Ascending aorta (tissue), 2 donors: Measurements from ENCODE around the gene EIF4E1B. TPM values are rescaled to one million over a fixed set of nuclear protein-coding genes. Genes with fewer than 3 reads are reported as not detected.

Experiments used
- DNase-seq, 2 donors: peaks; one replicate each; pipeline ENCODE4 v3.0.0-alpha.2; 2019; ENCODE audit warnings: low spot score in 2 of 2
- H3K27ac ChIP-seq, 2 donors: fragments of 200-600 bp; sonication (generic); one replicate each; pipeline ENCODE4 v1.5.1; 2016 to 2017; ENCODE audit warnings: mild to moderate bottlenecking in 1 of 2
- H3K27me3 ChIP-seq: fragments of 200-600 bp; sonication (generic); one replicate; pipeline ENCODE4 v1.5.1; 2017
- H3K36me3 ChIP-seq, 2 donors: fragments of 200-600 bp; sonication (generic); one replicate each; pipeline ENCODE4 v1.5.1; 2016
- H3K4me1 ChIP-seq, 2 donors: fragments of 200-600 bp; sonication (generic); one replicate each; pipeline ENCODE4 v1.5.1; 2016 to 2017; ENCODE audit warnings: mild to moderate bottlenecking in 1 of 2
- H3K4me3 ChIP-seq, 2 donors: fragments of 200-600 bp; sonication (generic); one replicate each; pipeline ENCODE4 v1.5.1; 2016 to 2017; ENCODE audit warnings: mild to moderate bottlenecking in 1 of 2
- H3K9me3 ChIP-seq, 2 donors: fragments of 200-600 bp; sonication (generic); one replicate each; pipeline ENCODE4 v1.5.1; 2016
- intact Hi-C: fragments of 100-400 bp; cut with DNase I; formaldehyde crosslinking; loops from one replicate; pipeline ENCODE4 v1.15.1; 2023
- total RNA-seq: library from RNA; depleted of rRNA; stranded (reverse); fragments of >200 nt; gene quantifications from one replicate; pipeline ENCODE4 v1.1.0, GENCODE V29; 2016
- TF ChIP-seq, protein P1 (sequence below), 3 experiments: fragments of 200-600 bp in 2 of 3; fragments of 450-650 bp in 1 of 3; sonication (generic) in 2 of 3; IDR thresholded peaks; one replicate each; pipeline ENCODE4 v1.5.1; 2016 to 2019; ENCODE audit warnings: antibody characterized with exemption in 3 of 3, mild to moderate bottlenecking in 1 of 3, moderate library complexity in 1 of 3

The EIF4E1B gene
- total RNA-seq, 1 donor from 2014 or later = not detected

DNA sequence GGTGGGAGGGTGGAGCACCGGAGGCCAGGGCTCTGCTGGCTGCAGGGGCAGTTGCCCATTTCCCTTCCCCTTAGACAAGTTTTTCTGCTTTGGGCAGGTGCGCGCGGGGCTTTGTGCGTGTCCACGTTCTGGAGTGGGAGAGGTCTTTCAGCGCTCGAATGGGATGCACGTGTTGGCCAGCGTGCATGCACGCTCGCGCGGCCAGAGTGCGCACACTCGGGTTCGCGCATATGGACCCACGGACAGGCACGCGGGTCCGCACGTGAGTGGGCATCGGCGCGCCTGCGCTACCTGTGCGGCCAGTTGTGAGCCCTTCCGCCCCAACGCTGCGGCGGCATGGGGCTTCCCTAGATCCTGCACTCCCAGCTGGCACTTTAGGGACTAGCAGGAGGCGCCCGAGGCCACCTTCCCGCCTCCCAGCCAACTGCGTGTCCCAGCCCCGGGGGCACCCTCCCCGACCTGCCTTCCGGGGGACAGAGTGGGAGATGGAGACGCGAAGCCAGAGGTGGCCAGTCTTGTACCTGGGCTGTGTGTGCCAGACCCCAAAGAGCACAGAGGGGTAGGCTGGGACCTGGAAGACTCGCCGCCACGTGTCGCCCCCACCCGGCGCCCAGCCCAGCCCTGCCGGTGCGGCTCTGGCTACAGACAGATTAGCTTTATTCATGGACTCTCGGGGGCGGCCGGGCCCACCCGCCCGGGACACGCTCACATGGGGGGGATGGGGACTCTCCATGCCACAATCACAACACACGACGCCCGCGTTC is 10.7 kb upstream of the EIF4E1B start:
- Histone ChIP-seq H3K27ac (no peak overlapping the region), H3K4me3 (no peak overlapping the region), H3K27me3 (peaks cover 24% of the 10 kb centered on the region), H3K36me3 (no peaks in the 10 kb centered on the region), H3K4me1 (peaks cover 0 to 5% of the 10 kb centered on the region in 2 donors), H3K9me3 (no peaks in the 10 kb centered on the region)
- intact Hi-C loops = no loop called here
- DNase-seq = no peak
- TF ChIP-seq, protein P1, sequence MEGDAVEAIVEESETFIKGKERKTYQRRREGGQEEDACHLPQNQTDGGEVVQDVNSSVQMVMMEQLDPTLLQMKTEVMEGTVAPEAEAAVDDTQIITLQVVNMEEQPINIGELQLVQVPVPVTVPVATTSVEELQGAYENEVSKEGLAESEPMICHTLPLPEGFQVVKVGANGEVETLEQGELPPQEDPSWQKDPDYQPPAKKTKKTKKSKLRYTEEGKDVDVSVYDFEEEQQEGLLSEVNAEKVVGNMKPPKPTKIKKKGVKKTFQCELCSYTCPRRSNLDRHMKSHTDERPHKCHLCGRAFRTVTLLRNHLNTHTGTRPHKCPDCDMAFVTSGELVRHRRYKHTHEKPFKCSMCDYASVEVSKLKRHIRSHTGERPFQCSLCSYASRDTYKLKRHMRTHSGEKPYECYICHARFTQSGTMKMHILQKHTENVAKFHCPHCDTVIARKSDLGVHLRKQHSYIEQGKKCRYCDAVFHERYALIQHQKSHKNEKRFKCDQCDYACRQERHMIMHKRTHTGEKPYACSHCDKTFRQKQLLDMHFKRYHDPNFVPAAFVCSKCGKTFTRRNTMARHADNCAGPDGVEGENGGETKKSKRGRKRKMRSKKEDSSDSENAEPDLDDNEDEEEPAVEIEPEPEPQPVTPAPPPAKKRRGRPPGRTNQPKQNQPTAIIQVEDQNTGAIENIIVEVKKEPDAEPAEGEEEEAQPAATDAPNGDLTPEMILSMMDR (IDR thresholded peaks at IDR 0.05) = no peak

DNA sequence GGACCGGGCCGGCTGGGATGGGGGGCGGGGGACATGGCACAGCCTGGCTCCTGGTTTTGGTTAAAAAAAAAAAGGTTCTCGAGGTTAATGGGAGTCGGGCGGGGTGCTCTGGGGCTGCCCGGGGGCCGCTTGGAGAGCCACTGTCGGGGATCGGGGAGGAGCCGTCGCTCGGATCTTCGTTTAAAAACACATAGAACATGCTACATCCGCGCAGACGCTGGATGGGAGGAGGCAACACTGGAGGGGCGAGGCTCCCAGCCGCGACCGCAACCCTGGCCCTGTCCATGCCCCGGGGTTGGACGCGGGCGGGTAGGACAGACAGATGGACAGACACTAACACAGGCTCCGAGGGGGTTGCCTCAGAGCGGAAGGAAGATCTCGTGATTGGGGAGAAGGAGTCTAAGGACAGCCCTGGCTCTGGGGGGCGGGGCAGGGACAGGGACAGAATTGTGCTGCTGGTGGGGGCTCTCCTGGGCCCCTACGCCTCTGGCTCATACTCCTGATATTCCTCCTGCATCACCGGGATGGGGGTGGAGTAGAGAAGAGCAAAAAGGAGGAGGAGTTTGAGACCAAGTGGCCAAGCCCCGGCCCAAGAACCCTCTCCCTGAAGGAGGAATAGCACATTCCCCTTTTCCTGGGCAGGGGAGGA is 10.0 kb upstream of the EIF4E1B start:
- H3K9me3 ChIP-seq = no peaks in the 10 kb centered on the region
- intact Hi-C loops = no loop called here
- TF ChIP-seq, protein P1 (IDR thresholded peaks at IDR 0.05) = no peak
- H3K27me3 ChIP-seq = peaks cover 24% of the 10 kb centered on the region
- no peak overlapping the region for H3K27ac ChIP-seq
- DNase-seq = no peak
- H3K36me3 ChIP-seq = no peaks in the 10 kb centered on the region
- H3K4me3 ChIP-seq = no peak overlapping the region
- H3K4me1 ChIP-seq = peaks cover 0 to 5% of the 10 kb centered on the region in 2 donors

DNA sequence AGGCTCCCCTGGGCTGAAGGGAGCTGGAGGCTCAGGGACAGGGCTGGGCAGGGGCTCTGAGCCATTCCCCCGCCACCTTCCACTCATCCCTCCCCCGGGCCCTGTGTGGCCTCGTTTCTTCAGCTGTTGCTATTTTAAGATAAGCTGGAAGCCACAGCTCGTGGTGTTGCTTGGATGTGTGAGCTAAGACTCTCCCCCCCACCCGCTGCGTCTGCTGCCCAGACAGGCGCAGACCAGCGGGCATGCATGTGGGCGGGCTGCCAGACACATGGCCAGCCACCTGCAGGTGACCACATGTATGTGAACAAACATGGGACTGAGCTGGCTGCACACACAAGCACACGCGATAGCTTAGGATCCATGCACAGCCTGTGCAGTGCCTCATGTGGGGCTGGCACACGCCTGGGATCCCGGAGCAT is 8.8 kb upstream of the EIF4E1B start:
- peaks cover 24% of the 10 kb centered on the region for H3K27me3 ChIP-seq
- H3K4me1 ChIP-seq = peaks cover 0 to 5% of the 10 kb centered on the region in 2 donors
- H3K36me3 ChIP-seq = no peaks in the 10 kb centered on the region
- no peak for DNase-seq
- intact Hi-C loops = no loop called here
- no peaks in the 10 kb centered on the region for H3K9me3 ChIP-seq
- TF ChIP-seq, protein P1 (IDR thresholded peaks at IDR 0.05) = no peak
- no peak overlapping the region for H3K4me3 ChIP-seq
- H3K27ac ChIP-seq = no peak overlapping the region

DNA sequence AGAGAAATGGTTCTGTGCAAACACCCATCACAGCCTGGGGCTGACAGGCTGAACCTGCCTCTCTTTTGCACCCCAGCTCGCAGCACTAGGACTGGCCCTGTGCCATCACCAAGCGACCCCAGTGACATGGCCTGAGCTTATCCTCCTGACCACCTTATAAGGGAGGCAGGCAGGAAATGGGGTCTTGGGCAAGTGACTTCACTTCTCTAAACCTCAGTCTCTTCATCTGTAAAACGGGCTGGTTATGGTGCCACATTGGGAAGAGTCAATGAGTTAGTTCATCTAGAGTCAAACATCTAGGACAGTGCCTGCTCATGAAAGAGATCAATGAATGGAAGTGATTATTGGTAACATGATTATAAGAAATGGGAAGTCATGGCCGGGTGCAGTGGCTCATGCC is 6.3 kb upstream of the EIF4E1B start:
- Histone ChIP-seq H3K4me1 (peaks cover 0 to 3% of the 10 kb centered on the region in 2 donors), H3K9me3 (no peaks in the 10 kb centered on the region), H3K4me3 (no peak overlapping the region), H3K36me3 (no peaks in the 10 kb centered on the region), H3K27me3 (peaks cover 32% of the 10 kb centered on the region), H3K27ac (no peak overlapping the region)
- DNase-seq = no peak
- TF ChIP-seq, protein P1 (IDR thresholded peaks at IDR 0.05) = no peak
- intact Hi-C loops = no loop called here

DNA sequence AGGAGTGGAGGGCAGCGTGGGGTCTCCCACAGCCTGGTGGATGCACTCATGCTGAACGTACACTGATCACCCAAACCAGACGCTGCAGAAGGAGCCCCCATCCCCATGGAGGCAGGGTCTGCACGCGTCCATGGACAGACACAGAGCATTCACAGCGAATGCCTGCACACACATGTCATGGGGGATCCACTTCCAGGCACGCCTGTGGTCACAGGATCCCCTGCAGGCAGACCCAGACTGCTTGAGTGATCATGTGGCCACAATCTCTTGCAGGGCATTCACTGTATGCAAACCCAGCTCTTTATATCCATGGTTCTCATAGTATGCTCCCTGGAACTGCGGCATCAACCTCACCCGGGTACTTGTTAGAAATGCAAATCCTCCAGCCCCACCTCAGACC is 5.5 kb upstream of the EIF4E1B start:
- no peak for DNase-seq
- Histone ChIP-seq H3K4me1 (peaks cover under 1 to 7% of the 10 kb centered on the region in 2 donors), H3K9me3 (no peaks in the 10 kb centered on the region), H3K36me3 (no peaks in the 10 kb centered on the region), H3K27me3 (peaks cover 33% of the 10 kb centered on the region), H3K4me3 (no peak overlapping the region), H3K27ac (no peak overlapping the region)
- intact Hi-C loops = no loop called here
- TF ChIP-seq, protein P1 (IDR thresholded peaks at IDR 0.05) = no peak
